Neural crest cell (in vitro differentiated cells): Measurements from ENCODE around the gene DTWD2. TPM values are rescaled to one million over a fixed set of nuclear protein-coding genes. Genes with fewer than 3 reads are reported as not detected.

Experiments
- DNase-seq: peaks from one replicate; pipeline ENCODE4 v3.0.0; 2021; ENCODE audit warnings: low read depth, mixed read lengths, low spot score
- H3K27ac Mint-ChIP-seq: one replicate; pipeline ENCODE4 v1.8.0; 2021; ENCODE audit warnings: mild to moderate bottlenecking, mixed read lengths; ENCODE audit not compliant: unreplicated experiment
- H3K27me3 Mint-ChIP-seq: 2 replicates; pipeline ENCODE4 v1.8.0; 2021; ENCODE audit warnings: low read depth, mild to moderate bottlenecking, mixed read lengths
- H3K36me3 Mint-ChIP-seq: 2 replicates; pipeline ENCODE4 v1.8.0; 2021; ENCODE audit warnings: low read depth, mild to moderate bottlenecking, mixed read lengths
- H3K4me1 Mint-ChIP-seq: 2 replicates; pipeline ENCODE4 v1.8.0; 2021; ENCODE audit warnings: mixed read lengths
- H3K4me3 Mint-ChIP-seq: one replicate; pipeline ENCODE4 v1.8.0; 2021; ENCODE audit warnings: mild to moderate bottlenecking, mixed read lengths
- H3K9me3 Mint-ChIP-seq: 2 replicates; pipeline ENCODE4 v1.8.0; 2021; ENCODE audit warnings: mixed read lengths
- CTCF ChIP-seq: fragments of 200-600 bp; sonication (generic); conservative IDR thresholded peaks from 2 replicates; pipeline ENCODE4 v1.5.0; 2021; ENCODE audit warnings: antibody characterized with exemption, mild to moderate bottlenecking
- microRNA-seq: library from miRNA; unstranded; fragments of <30 nt; microRNA quantifications from one replicate; pipeline ENCODE4, GENCODE V29; 2020
- total RNA-seq: library from RNA; stranded (reverse); gene quantifications from 2 replicates; pipeline ENCODE4 v1.2.1, GENCODE V29; 2021

Gene DTWD2
- total RNA-seq, 1 donor from 2014 or later, result 4.6 TPM

- no peaks in the 10 kb centered on the region for H3K27me3 Mint-ChIP-seq
- peak; percentile 91 for TF ChIP-seq CTCF
- no peaks in the 10 kb centered on the region for H3K36me3 Mint-ChIP-seq
- peak overlapping the region; percentile 83 for H3K27ac Mint-ChIP-seq
- peaks cover 31% of the 10 kb centered on the region for H3K4me1 Mint-ChIP-seq
- peaks cover 3% of the 10 kb centered on the region for H3K9me3 Mint-ChIP-seq
- H3K4me3 Mint-ChIP-seq, result peak overlapping the region; percentile 38
- DNase-seq, result peak; percentile 33
These were observed 196.2 kb downstream of the DTWD2 start for GRCh38 chr5:118791926-118792734.

GRCh38 chr5:118789366-118789765 is 199.0 kb downstream of the DTWD2 start:
- no peak for DNase-seq
- H3K4me1 Mint-ChIP-seq, result peaks cover 31% of the 10 kb centered on the region
- H3K4me3 Mint-ChIP-seq, result no peak overlapping the region
- no peaks in the 10 kb centered on the region for H3K36me3 Mint-ChIP-seq
- no peaks in the 10 kb centered on the region for H3K27me3 Mint-ChIP-seq
- H3K27ac Mint-ChIP-seq, result no peak overlapping the region
- TF ChIP-seq CTCF, result no peak
- peaks cover 3% of the 10 kb centered on the region for H3K9me3 Mint-ChIP-seq

GRCh38 chr5:118788351-118788750 is 200.0 kb downstream of the DTWD2 start:
- no peak overlapping the region for H3K4me3 Mint-ChIP-seq
- TF ChIP-seq CTCF, result no peak
- H3K4me1 Mint-ChIP-seq, result peaks cover 26% of the 10 kb centered on the region
- DNase-seq, result no peak
- peak overlapping the region; percentile 48 for H3K27ac Mint-ChIP-seq
- H3K27me3 Mint-ChIP-seq, result no peaks in the 10 kb centered on the region
- H3K9me3 Mint-ChIP-seq, result peaks cover 3% of the 10 kb centered on the region
- H3K36me3 Mint-ChIP-seq, result no peaks in the 10 kb centered on the region

Small RNA genes lying within 50 kb of the gene (microRNA-seq; reads per million reads assigned to microRNA genes)
- gene MIR1244-2, result not detected

Other genes with a start within 250 kb of the DTWD2 start
- 24.1 and 24.8 TPM in 2 replicates for gene DMXL1, start 82.5 kb upstream of the DTWD2 start, total RNA-seq